GM19328 (cell line): ENCODE data around the gene EEFSEC.

Experiments used
- ATAC-seq: cut with Tn5 transposase; IDR thresholded peaks from one replicate; pipeline ENCODE4 v1.9.1; 2021; ENCODE audit warnings: mild to moderate bottlenecking, moderate library complexity; ENCODE audit not compliant: unreplicated experiment

Gene EEFSEC, protein sequence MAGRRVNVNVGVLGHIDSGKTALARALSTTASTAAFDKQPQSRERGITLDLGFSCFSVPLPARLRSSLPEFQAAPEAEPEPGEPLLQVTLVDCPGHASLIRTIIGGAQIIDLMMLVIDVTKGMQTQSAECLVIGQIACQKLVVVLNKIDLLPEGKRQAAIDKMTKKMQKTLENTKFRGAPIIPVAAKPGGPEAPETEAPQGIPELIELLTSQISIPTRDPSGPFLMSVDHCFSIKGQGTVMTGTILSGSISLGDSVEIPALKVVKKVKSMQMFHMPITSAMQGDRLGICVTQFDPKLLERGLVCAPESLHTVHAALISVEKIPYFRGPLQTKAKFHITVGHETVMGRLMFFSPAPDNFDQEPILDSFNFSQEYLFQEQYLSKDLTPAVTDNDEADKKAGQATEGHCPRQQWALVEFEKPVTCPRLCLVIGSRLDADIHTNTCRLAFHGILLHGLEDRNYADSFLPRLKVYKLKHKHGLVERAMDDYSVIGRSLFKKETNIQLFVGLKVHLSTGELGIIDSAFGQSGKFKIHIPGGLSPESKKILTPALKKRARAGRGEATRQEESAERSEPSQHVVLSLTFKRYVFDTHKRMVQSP

GRCh38 chr3:128153156-128154041 is at the start of gene EEFSEC:
Gene EEFSEC (plus strand): TSS chr3:128153481. CDS start chr3:128153508, 27 bp downstream.
- peak; percentile 79 for ATAC-seq

- no peak for ATAC-seq
Measured at GRCh38 chr3:128107834-128108233, 45.4 kb upstream of the EEFSEC start.

- ATAC-seq, result no peak
Measured at GRCh38 chr3:128111147-128111546, 42.1 kb upstream of the EEFSEC start.

DNA sequence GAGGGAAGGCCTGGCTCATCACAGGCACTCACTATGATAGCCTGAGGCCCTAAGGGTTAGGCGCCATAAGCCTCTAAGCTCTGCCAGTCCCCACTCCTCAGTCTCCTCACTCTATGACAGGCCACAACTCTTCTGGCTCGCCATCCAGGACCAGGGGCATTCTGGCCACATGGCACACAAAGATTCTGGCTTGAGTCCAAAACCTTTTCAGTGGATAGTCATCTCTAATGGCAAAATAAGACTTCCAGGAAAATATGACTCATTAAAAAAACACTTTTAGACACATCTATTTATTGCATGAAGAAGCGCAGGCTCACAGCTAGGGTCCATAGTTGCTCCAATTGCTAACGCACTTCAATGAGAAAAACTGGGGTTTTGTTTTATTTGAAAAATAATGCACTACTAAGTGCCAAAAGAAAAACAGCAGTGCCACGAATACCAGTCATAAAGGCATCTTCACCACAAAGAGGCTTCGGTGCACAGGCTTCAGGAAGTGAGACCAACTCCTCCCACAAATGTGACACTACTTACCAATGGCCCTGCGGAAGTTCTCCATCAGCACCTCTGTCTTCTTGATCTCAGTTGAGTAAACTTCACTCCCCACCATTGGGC is 40.8 kb upstream of the EEFSEC start:
- no peak for ATAC-seq

- ATAC-seq, result no peak
Measured at GRCh38 chr3:128113817-128114794, 39.2 kb upstream of the EEFSEC start.

DNA sequence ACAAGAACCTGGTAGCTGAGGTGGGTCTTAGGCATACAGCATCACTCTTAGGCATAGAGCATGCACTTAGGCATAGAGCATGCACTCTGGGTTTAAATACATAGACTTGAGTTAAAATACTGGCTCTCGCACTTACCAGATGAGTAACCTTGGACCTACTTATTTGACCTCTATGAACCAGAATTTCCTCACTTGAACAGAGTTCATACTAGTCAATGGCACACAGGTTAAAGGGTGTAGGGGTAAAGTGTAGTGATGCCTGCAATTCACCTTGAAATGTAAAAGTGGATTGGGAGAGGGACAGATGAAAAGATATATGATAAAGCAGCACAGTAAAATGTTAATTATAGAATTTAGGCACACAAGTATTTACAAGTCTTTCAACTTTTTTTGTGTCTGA is 31.3 kb upstream of the EEFSEC start:
- no peak for ATAC-seq

DNA sequence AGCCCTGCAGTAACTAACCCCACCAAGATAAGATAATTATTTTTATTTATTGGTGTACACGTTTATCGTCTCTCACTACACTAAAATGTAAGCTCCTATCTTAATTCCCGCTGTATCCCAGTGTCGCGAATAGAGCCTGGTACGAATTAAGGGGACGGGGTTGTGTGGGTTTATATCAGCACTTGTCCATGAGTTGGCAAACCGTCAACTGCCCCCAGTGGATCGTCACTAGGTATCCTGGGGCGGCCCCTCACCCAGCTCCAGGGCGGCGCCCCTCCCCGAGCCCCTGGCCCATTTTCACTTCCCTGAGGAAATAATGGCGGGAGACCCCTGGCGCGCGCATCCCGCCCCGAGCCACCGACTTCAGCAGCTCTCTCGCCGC is 30.1 kb upstream of the EEFSEC start:
- ATAC-seq, result no peak

DNA sequence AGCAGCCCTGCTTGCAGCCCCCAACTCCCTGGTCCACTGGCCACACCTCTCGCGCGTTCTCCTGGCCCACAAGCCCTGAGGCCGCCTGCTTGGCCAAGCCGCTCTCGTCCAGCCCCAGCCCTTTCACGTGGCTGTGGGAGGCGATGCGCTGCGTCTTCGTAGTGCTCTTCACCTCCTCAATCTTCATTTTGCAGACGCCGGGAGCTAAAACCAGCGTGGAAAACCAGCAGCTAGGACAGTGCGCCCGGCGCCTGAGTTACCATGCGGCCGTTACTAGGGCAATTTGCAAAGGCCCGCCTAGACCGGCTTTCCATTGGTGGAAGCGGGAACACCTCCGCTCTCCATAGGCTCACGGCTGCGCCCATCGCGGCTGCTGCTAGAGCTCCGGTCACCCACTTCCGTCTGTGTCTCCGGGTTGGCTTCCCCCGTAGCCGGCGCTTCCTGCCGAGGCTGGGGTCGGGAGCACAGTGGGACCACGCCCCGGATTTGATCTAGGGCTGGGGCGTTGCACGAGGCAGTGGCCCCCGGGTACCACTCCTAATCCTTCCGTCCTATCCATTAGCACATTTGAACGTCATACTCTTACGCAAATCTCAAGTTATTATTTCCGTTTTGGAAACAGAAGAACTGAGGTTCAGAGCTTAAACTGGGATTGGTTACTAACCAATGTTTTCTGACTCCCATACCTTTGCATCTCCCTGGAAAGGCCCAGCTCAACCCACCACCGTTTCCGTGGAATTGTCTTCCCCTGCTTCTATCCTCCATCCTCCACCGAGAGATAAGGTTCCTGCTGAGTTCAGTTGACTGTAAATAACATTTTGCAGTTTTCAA is 29.5 kb upstream of the EEFSEC start, which contains the start of gene RUVBL1:
TSS of gene RUVBL1 (minus strand) at position 275 of the 831 bp plus-strand sequence. CDS start at position 187, 88 bp downstream.
- ATAC-seq, result peak; percentile 95

DNA sequence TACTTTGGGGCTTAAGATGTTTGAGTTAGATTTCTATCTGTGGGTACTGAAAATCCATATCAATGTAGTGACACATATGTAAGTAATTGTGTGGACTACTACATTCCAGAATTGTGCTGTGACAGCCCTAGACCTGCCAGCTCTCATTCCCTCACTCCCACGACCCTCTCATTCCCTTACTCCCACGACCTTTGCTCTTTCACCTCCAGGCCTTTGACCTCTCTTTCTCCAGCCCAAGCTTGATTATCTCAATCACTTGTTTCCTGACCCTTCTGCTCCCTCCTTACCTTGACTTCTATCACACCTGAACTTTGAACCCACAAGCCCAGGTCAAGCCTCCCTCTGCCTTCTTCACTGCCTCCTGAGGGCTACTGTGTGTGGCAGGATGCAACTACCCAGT is 26.0 kb upstream of the EEFSEC start:
- ATAC-seq, result no peak

- no peak for ATAC-seq
Measured at GRCh38 chr3:128128251-128128650, 25.0 kb upstream of the EEFSEC start.

- ATAC-seq, result no peak
Measured at GRCh38 chr3:128131897-128132646, 21.2 kb upstream of the EEFSEC start.

DNA sequence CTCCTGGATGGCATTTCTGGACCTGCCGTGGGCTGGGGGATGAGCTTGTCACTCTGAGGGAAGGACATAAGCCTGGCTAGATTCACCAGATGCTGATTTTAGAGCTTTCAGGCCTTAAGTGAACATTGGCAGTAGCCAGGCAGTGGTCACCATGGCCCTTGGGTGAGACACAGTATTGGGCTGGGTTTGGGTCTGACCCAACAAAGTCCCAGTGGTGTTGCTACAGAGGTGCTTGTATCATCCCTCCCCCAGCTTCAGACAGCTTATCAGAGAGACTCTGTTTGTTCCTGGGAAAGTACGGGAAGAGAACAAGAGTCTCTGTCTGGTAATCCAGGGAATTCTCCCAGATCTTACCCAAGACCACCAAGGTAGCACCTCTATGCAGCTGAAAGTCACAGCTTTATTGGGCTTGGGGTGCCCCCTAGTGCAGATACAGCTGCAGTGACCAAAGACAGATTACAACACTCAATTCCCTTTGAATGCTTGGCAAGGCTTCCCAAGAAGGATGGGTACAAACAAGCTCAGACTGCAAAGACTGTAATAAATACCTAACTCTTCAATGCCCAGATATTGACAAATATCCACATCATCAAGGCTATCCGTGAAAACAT is 19.9 kb upstream of the EEFSEC start:
- no peak for ATAC-seq

- ATAC-seq, result no peak
Measured at GRCh38 chr3:128143496-128143895, 9.8 kb upstream of the EEFSEC start.

- ATAC-seq, result no peak
Measured at GRCh38 chr3:128144512-128145187, 8.6 kb upstream of the EEFSEC start.

DNA sequence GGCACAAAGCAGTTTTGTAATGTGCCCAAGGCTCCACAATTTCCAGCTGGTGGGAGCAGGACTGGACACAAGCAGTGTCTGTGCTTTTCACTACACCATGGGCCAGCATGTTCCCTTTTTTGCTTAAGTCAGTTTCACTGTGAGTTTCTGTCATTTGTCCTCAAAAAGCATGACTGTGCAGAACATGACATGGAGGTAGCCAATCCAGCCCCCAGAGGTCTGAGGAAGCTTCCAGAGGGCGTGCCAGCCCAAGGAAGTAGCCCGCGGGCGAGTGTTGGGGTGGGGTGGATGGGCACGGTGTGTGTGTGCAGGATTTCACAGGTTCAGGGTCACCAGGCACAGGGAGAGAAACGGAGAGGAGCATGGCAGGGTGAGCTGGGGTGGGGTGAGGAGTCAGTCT is 8.0 kb upstream of the EEFSEC start:
- no peak for ATAC-seq

GRCh38 chr3:128146201-128146600 is 7.1 kb upstream of the EEFSEC start:
- no peak for ATAC-seq

GRCh38 chr3:128149650-128150049 is 3.6 kb upstream of the EEFSEC start:
- no peak for ATAC-seq
